Measurements from ENCODE around the gene ZNF532. TPM values are rescaled to one million over a fixed set of nuclear protein-coding genes. Genes with fewer than 3 reads are reported as not detected.

Gene ZNF532
- total and polyA plus RNA-seq, 2 donors (not counting 3 experiments of a cell fraction or from before 2014, with no cell fraction given) = 42.3 to 70.1 TPM

GRCh38 chr18:58934933-58935577, 70.4 kb downstream of the ZNF532 start:
- no TSS peak for BruUV-seq (replicated peaks)
- TF ChIP-seq MYC (IDR thresholded peaks at IDR 0.05; ENCODE audit: low read depth, low read length) (no peak), GATA2 (IDR thresholded peaks at IDR 0.05; ENCODE audit: insufficient read depth, insufficient read length, low read depth, low read length) (no peak), FOS (IDR thresholded peaks at IDR 0.05; ENCODE audit: borderline replicate concordance, insufficient read depth, low read length) (no peak), JUN (IDR thresholded peaks at IDR 0.05; ENCODE audit: borderline replicate concordance, insufficient read depth, insufficient read length, low read depth) (no peak), EZH2 (IDR thresholded peaks at IDR 0.05; ENCODE audit: borderline replicate concordance, low read depth, low read length, severe bottlenecking) (no peak), POLR2AphosphoS5 (IDR thresholded peaks at IDR 0.05; ENCODE audit: insufficient read depth, low read depth, low read length) (no peak), POLR2A (IDR thresholded peaks at IDR 0.05; ENCODE audit: low read depth, low read length) (no peak)
- TF ChIP-seq, protein P1, sequence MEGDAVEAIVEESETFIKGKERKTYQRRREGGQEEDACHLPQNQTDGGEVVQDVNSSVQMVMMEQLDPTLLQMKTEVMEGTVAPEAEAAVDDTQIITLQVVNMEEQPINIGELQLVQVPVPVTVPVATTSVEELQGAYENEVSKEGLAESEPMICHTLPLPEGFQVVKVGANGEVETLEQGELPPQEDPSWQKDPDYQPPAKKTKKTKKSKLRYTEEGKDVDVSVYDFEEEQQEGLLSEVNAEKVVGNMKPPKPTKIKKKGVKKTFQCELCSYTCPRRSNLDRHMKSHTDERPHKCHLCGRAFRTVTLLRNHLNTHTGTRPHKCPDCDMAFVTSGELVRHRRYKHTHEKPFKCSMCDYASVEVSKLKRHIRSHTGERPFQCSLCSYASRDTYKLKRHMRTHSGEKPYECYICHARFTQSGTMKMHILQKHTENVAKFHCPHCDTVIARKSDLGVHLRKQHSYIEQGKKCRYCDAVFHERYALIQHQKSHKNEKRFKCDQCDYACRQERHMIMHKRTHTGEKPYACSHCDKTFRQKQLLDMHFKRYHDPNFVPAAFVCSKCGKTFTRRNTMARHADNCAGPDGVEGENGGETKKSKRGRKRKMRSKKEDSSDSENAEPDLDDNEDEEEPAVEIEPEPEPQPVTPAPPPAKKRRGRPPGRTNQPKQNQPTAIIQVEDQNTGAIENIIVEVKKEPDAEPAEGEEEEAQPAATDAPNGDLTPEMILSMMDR (IDR thresholded peaks at IDR 0.05; ENCODE audit: extremely low read depth in 1 of 2, insufficient read depth in 1 of 2, low read depth in 1 of 2, low read length in 2 of 2) = no peak
- TF ChIP-seq, protein P2, sequence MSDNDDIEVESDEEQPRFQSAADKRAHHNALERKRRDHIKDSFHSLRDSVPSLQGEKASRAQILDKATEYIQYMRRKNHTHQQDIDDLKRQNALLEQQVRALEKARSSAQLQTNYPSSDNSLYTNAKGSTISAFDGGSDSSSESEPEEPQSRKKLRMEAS (IDR thresholded peaks at IDR 0.05; ENCODE audit: insufficient read depth, insufficient read length) = no peak
- ChIA-PET POLR2A (no interaction called here), CTCF (interaction anchor here (1.4 to 1.5 kb wide), 2 partner anchors 9 to 48 kb away, joined by 3 to 4 read pairs; no protein-coding TSS in a partner anchor)
- Histone ChIP-seq H3K9me3 (replicated peaks; ENCODE audit: control insufficient read depth, insufficient read depth, low read length) (no peaks in the 10 kb centered on the region), H3K4me3 (replicated peaks in 1 of 3; ENCODE audit: insufficient read depth in 1 of 3, low read depth in 1 of 3, low read length in 3 of 3) (no peak overlapping the region), H3K9ac (replicated peaks; ENCODE audit: extremely low read depth, insufficient read depth, low read length) (no peak overlapping the region), H3K36me3 (ENCODE audit: control insufficient read depth in 2 of 2, extremely low read depth in 1 of 2, insufficient read depth in 2 of 2, low read length in 2 of 2) (peaks cover 2 to 6% of the 10 kb centered on the region in 2 experiments), H3K79me2 (ENCODE audit: control insufficient read depth, insufficient read depth, low read length) (no peaks in the 10 kb centered on the region), H3K27me3 (ENCODE audit: control insufficient read depth in 2 of 2, insufficient read depth in 2 of 2, low read length in 2 of 2) (no peaks in the 10 kb centered on the region), H3K4me1 (ENCODE audit: control insufficient read depth, extremely low read depth, insufficient read depth, low read length) (peaks cover 18% of the 10 kb centered on the region), H3K4me2 (ENCODE audit: insufficient read depth, low read length) (no peak overlapping the region), H2AFZ (ENCODE audit: low read depth, low read length) (no peak overlapping the region), H4K20me1 (replicated peaks; ENCODE audit: control insufficient read depth, extremely low read depth, insufficient read depth, low read length) (no peaks in the 10 kb centered on the region), H3K9me1 (replicated peaks; ENCODE audit: control insufficient read depth, extremely low read depth, insufficient read depth, low read length) (no peaks in the 10 kb centered on the region), H3K27ac (ENCODE audit: insufficient read depth, low read depth, low read length) (no peak overlapping the region)
- no peak for DNase-seq (ENCODE audit: low read depth, low spot score)
- FAIRE-seq = no peak
- dilution Hi-C loops (cut with MboI; ENCODE audit: extremely low pct_ligation_motif_present, low sequenced_read_pairs) (no loop called here), intact Hi-C loops (cut with micrococcal nuclease) (no loop called here)
